Caco-2 (cell line): Measurements from ENCODE around the gene ISM1. TPM values are rescaled to one million over a fixed set of nuclear protein-coding genes. Genes with fewer than 3 reads are reported as not detected.

ENCODE experiments used
- BruUV-seq: library from RNA; stranded (reverse); fragments of 400-500 nt; replicated peaks from 2 replicates; lab custom pipeline; 2021; lab: Mats Ljungman, UMichigan
- CTCF ChIA-PET: fragments of 300-600 bp; sonication (Branson Sonifier 250); formaldehyde crosslinking; loops from one replicate; lab custom pipeline; 2022; ENCODE audit warnings: antibody characterized with exemption; lab: Charles Lee
- POLR2A ChIA-PET: fragments of 300-600 bp; sonication (Branson Sonifier 250); formaldehyde crosslinking; loops from one replicate; lab custom pipeline; 2022; ENCODE audit warnings: antibody characterized with exemption; lab: Charles Lee
- DNase-seq, 2 experiments: peaks; one replicate each; pipeline versions ENCODE4 v3.0.0 to v3.0.0-alpha.2; 2020 to 2022
- H3K27me3 ChIP-seq: replicated peaks from 2 replicates; pipeline ENCODE4 v1.6.0; 2011; ENCODE audit warnings: low read length; ENCODE audit not compliant: control insufficient read depth, insufficient read depth
- H3K36me3 ChIP-seq: 2 replicates; pipeline ENCODE4 v1.5.1; 2011; ENCODE audit warnings: low read length; ENCODE audit not compliant: control insufficient read depth, insufficient read depth
- H3K4me1 ChIP-seq: fragments of 250-450 bp; sonication (Bioruptor Pico); 2 replicates; pipeline ENCODE4 v1.5.1; 2020; ENCODE audit warnings: mild to moderate bottlenecking
- H3K4me3 ChIP-seq: 2 replicates; pipeline ENCODE4 v1.5.1; 2011; ENCODE audit warnings: low read depth, mild to moderate bottlenecking, control low read depth, low read length
- H3K9me3 ChIP-seq: fragments of 250-450 bp; sonication (Bioruptor Pico); 2 replicates; pipeline ENCODE4 v1.5.1; 2020; ENCODE audit warnings: mild to moderate bottlenecking, moderate library complexity
- H3K27ac Mint-ChIP-seq: one replicate; pipeline ENCODE4 v1.8.0; 2022; ENCODE audit warnings: mixed read lengths; ENCODE audit not compliant: unreplicated experiment
- H3K27me3 Mint-ChIP-seq: one replicate; pipeline ENCODE4 v1.8.0; 2022; ENCODE audit warnings: mixed read lengths; ENCODE audit not compliant: insufficient read depth, unreplicated experiment
- H3K36me3 Mint-ChIP-seq: one replicate; pipeline ENCODE4 v1.8.0; 2022; ENCODE audit warnings: mild to moderate bottlenecking, mixed read lengths; ENCODE audit not compliant: insufficient read depth, unreplicated experiment
- H3K4me1 Mint-ChIP-seq: one replicate; pipeline ENCODE4 v1.8.0; 2022; ENCODE audit warnings: low read depth, mixed read lengths; ENCODE audit not compliant: unreplicated experiment
- H3K4me3 Mint-ChIP-seq: one replicate; pipeline ENCODE4 v1.8.0; 2022; ENCODE audit warnings: mild to moderate bottlenecking, moderate library complexity, mixed read lengths; ENCODE audit not compliant: unreplicated experiment
- H3K9me3 Mint-ChIP-seq: one replicate; pipeline ENCODE4 v1.8.0; 2022; ENCODE audit warnings: mixed read lengths; ENCODE audit not compliant: unreplicated experiment
- intact Hi-C: fragments of 100-400 bp; cut with micrococcal nuclease; formaldehyde crosslinking; loops from one replicate; pipeline ENCODE4 v1.10.0; 2022; ENCODE audit not compliant: unreplicated experiment
- total RNA-seq: library from RNA; stranded (reverse); gene quantifications from 2 replicates; pipeline ENCODE4 v1.2.3, GENCODE V29; 2022
- TF ChIP-seq, protein P1 (sequence below), 2 experiments: fragments of 200-600 bp in 1 of 2; IDR thresholded peaks; 1 replicate in 1 of 2; 2 replicates in 1 of 2; pipeline versions ENCODE4 v1.5.1 to v1.8.0; 2011 to 2022; ENCODE audit warnings: antibody characterized with exemption in 1 of 2, control low read depth in 1 of 2, inconsistent platforms in 1 of 2, low read depth in 1 of 2, low read length in 1 of 2, mild to moderate bottlenecking in 1 of 2, moderate library complexity in 1 of 2; ENCODE audit not compliant: insufficient read depth in 1 of 2, severe bottlenecking in 1 of 2, unreplicated experiment in 1 of 2

The ISM1 gene
- total RNA-seq, 1 experiment from 2014 or later = 1.8 TPM

- no peak for DNase-seq
- H3K9me3 ChIP-seq = no peaks in the 10 kb centered on the region
- no peaks in the 10 kb centered on the region for H3K36me3 ChIP-seq
- Mint-ChIP-seq H3K4me1 (no peaks in the 10 kb centered on the region), H3K4me3 (no peak overlapping the region), H3K36me3 (no peaks in the 10 kb centered on the region), H3K9me3 (no peaks in the 10 kb centered on the region), H3K27ac (no peak overlapping the region), H3K27me3 (peaks cover 2% of the 10 kb centered on the region)
- ChIA-PET CTCF (no interaction called here), POLR2A (no interaction called here)
- H3K4me1 ChIP-seq = no peaks in the 10 kb centered on the region
- intact Hi-C loops = no loop called here
- no TSS peak for BruUV-seq
- H3K27me3 ChIP-seq = no peaks in the 10 kb centered on the region
- H3K4me3 ChIP-seq = no peak overlapping the region
- TF ChIP-seq, protein P1, sequence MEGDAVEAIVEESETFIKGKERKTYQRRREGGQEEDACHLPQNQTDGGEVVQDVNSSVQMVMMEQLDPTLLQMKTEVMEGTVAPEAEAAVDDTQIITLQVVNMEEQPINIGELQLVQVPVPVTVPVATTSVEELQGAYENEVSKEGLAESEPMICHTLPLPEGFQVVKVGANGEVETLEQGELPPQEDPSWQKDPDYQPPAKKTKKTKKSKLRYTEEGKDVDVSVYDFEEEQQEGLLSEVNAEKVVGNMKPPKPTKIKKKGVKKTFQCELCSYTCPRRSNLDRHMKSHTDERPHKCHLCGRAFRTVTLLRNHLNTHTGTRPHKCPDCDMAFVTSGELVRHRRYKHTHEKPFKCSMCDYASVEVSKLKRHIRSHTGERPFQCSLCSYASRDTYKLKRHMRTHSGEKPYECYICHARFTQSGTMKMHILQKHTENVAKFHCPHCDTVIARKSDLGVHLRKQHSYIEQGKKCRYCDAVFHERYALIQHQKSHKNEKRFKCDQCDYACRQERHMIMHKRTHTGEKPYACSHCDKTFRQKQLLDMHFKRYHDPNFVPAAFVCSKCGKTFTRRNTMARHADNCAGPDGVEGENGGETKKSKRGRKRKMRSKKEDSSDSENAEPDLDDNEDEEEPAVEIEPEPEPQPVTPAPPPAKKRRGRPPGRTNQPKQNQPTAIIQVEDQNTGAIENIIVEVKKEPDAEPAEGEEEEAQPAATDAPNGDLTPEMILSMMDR (IDR thresholded peaks at IDR 0.05; ENCODE audit: insufficient read depth in 1 of 2, low read depth in 1 of 2, low read length in 1 of 2, severe bottlenecking in 1 of 2, unreplicated experiment in 1 of 2) = no peak
Measured at GRCh38 chr20:13202565-13202964, 18.5 kb upstream of the ISM1 start.

GRCh38 chr20:13205425-13205824, 15.6 kb upstream of the ISM1 start:
- H3K9me3 ChIP-seq = no peaks in the 10 kb centered on the region
- no peaks in the 10 kb centered on the region for H3K36me3 ChIP-seq
- H3K4me1 ChIP-seq = no peaks in the 10 kb centered on the region
- no peaks in the 10 kb centered on the region for H3K27me3 ChIP-seq
- peaks cover 2% of the 10 kb centered on the region for H3K27me3 Mint-ChIP-seq
- no peak overlapping the region for H3K27ac Mint-ChIP-seq
- TF ChIP-seq, protein P1 (IDR thresholded peaks at IDR 0.05; ENCODE audit: insufficient read depth in 1 of 2, low read depth in 1 of 2, low read length in 1 of 2, severe bottlenecking in 1 of 2, unreplicated experiment in 1 of 2) = no peak
- no peaks in the 10 kb centered on the region for H3K36me3 Mint-ChIP-seq
- H3K4me1 Mint-ChIP-seq = no peaks in the 10 kb centered on the region
- H3K4me3 Mint-ChIP-seq = no peak overlapping the region
- BruUV-seq = no TSS peak
- no peak overlapping the region for H3K4me3 ChIP-seq
- intact Hi-C loops = no loop called here
- DNase-seq = no peak
- POLR2A ChIA-PET = no interaction called here
- CTCF ChIA-PET = interaction anchor here (0.6 kb wide), 1 partner anchor 119 kb away, joined by 3 read pairs; no protein-coding TSS in a partner anchor
- H3K9me3 Mint-ChIP-seq = no peaks in the 10 kb centered on the region

DNA sequence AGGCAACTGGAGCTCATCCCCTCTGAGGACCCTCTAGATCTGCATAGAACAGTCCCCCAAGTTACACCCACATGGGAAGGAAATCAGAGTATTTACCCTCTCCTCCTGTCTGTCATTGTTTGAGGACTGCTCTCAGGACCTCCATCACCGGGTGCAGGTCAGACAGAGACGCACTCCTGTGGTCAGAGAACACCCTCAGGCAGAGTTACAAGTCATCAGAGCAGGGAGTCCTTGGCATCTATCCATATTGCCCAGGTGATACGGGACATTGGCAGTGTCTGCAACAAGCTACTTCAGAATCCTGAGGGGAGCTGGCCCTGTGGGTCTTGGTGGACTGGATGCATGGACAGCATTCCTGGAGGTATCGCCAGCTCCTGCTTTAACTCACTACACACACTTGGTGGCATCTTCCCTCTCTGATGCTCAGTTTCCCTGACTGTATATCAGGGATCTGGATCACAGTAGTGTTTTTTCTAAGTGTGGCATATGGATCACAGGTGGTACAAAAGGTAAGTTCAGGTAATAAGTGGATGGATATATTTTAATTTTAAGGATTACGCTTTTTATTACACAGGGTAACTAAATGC, 15.1 kb upstream of the ISM1 start:
- Histone ChIP-seq H3K9me3 (no peaks in the 10 kb centered on the region), H3K36me3 (no peaks in the 10 kb centered on the region), H3K4me3 (no peak overlapping the region), H3K27me3 (no peaks in the 10 kb centered on the region), H3K4me1 (no peaks in the 10 kb centered on the region)
- H3K36me3 Mint-ChIP-seq = no peaks in the 10 kb centered on the region
- H3K9me3 Mint-ChIP-seq = no peaks in the 10 kb centered on the region
- H3K27ac Mint-ChIP-seq = no peak overlapping the region
- H3K4me3 Mint-ChIP-seq = no peak overlapping the region
- ChIA-PET CTCF (interaction anchor here (0.6 kb wide), 1 partner anchor 119 kb away, joined by 3 read pairs; no protein-coding TSS in a partner anchor), POLR2A (no interaction called here)
- TF ChIP-seq, protein P1 (IDR thresholded peaks at IDR 0.05; ENCODE audit: insufficient read depth in 1 of 2, low read depth in 1 of 2, low read length in 1 of 2, severe bottlenecking in 1 of 2, unreplicated experiment in 1 of 2) = no peak
- peaks cover 2% of the 10 kb centered on the region for H3K27me3 Mint-ChIP-seq
- no peaks in the 10 kb centered on the region for H3K4me1 Mint-ChIP-seq
- BruUV-seq = no TSS peak
- intact Hi-C loops = no loop called here
- DNase-seq = no peak
